ENCODE measurements around the gene HPS6. TPM values are rescaled to one million over a fixed set of nuclear protein-coding genes. Genes with fewer than 3 reads are reported as not detected.

The HPS6 gene
- total RNA-seq, 2 experiments from 2014 or later: 26.1 to 29.6 TPM

DNA sequence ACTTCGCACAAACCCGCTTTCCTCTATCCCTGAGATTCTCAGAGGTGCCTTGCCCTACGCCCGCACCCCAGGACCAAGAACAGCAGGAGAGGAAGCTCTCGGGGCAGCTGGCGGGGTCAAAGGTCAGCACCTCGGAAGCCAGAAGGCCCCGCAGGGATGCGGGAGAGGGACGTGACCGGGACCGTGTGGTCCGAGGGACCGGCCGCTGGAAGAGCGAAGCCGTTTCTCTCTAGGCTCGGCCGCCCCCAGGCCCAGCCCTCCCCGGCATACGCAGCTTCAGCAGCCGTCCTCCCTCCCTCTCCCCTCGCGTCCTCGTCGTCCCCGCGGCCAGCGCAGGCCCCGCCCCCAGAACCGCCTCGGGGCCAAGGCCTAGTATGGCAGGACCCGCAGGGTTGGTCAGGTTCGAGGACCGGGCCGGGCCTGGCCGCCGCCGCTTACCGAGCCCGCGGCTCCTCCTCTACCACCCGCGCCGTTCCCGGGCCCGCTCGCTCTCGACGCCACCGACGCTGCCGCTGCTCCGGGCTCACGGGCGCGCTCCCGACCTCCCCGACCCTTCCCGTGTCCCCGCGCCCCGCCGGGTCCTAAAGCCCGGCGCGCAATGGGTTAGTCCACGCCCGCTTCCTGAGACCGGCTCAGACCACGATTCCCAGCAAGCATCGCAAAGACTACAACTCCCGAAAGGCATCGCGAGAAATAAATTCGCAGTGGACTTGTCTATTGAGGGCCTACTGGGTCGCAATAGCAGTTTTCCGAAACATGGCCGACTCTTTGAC lies 9.3 kb upstream of the HPS6 start, which contains the start of gene ARMH3:
Gene ARMH3, minus strand, starts transcription at position 527 of the 773 bp plus-strand sequence. CDS start 16,059 bp downstream, outside the sequence.
- peak; percentile 95 for ATAC-seq
- Mint-ChIP-seq H3K4me1 (peaks cover 40% of the 10 kb centered on the region), H3K4me3 (peak within 1 kb of the TSS; percentile 95)

DNA sequence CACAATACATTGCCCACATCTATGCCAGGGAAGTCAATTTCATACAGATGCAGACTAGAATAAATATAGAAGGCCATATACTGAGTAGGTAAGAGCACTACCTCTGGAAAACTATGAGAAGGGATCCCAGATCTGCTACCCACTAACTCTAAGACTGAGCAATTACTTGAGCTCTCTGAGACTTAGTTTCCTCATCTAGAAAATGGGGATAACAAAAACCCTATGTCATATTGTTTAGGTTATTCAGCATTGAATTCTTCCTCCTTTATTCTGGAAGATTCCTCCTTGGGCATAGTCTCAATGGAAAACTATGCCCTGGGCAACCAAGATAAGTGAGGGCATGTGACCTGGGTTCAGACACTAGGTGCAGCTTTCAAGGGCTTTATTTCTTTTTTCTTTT lies 5.2 kb upstream of the HPS6 start:
- peaks cover 21% of the 10 kb centered on the region for H3K4me1 Mint-ChIP-seq
- no peak overlapping the region for H3K27ac Mint-ChIP-seq
- H3K9me3 Mint-ChIP-seq (ENCODE audit: low read depth): no peaks in the 10 kb centered on the region
- H3K4me3 Mint-ChIP-seq: no peak overlapping the region
- DNase-seq (no peak), ATAC-seq (no peak)
- no peaks in the 10 kb centered on the region for H3K27me3 Mint-ChIP-seq
- CTCF ChIA-PET: interaction anchor here (0.9 to 3.7 kb wide), 2 partner anchors 13 to 51 kb away, joined by 3 to 20 read pairs; no protein-coding TSS in a partner anchor
- no peaks in the 10 kb centered on the region for H3K36me3 Mint-ChIP-seq

More for the DNA sequence above, 9.3 kb upstream of the HPS6 start, which contains the start of gene ARMH3:
- CTCF ChIA-PET: interaction anchor here (1.2 to 2.2 kb wide), 6 partner anchors 12 to 215 kb away, joined by 3 to 18 read pairs (median 4); no protein-coding TSS in a partner anchor
- Mint-ChIP-seq H3K9me3 (ENCODE audit: low read depth) (no peaks in the 10 kb centered on the region), H3K27me3 (no peaks in the 10 kb centered on the region), H3K27ac (peak within 1 kb of the TSS; percentile 93), H3K36me3 (peaks cover 6% of the 10 kb centered on the region)
- peak; percentile 96 for DNase-seq

DNA sequence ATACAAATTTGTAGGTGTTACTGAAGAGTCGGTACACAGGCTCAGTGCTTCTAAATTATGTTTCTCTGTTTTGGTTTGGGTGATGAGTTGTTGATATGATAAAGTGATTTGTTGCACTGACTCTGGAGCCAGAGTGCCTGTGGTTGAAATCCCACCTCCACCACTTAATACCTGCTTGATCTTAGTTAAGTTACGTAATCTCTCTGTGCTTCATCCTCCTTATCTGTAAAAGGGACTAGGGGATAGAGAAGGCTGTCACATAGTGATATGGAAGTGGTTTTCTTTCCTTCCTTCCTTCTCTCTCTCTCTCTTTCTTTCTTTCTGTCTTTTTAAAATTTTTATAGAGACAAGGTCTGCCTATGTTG lies 664 bp upstream of the HPS6 start:
- Mint-ChIP-seq H3K27me3 (no peaks in the 10 kb centered on the region), H3K36me3 (peaks cover under 1% of the 10 kb centered on the region), H3K27ac (peak overlapping the region; percentile 86), H3K9me3 (ENCODE audit: low read depth) (no peaks in the 10 kb centered on the region), H3K4me3 (peak overlapping the region; percentile 83), H3K4me1 (peaks cover 19% of the 10 kb centered on the region)
- DNase-seq (no peak), ATAC-seq (no peak)
- CTCF ChIA-PET: no interaction called here

DNA sequence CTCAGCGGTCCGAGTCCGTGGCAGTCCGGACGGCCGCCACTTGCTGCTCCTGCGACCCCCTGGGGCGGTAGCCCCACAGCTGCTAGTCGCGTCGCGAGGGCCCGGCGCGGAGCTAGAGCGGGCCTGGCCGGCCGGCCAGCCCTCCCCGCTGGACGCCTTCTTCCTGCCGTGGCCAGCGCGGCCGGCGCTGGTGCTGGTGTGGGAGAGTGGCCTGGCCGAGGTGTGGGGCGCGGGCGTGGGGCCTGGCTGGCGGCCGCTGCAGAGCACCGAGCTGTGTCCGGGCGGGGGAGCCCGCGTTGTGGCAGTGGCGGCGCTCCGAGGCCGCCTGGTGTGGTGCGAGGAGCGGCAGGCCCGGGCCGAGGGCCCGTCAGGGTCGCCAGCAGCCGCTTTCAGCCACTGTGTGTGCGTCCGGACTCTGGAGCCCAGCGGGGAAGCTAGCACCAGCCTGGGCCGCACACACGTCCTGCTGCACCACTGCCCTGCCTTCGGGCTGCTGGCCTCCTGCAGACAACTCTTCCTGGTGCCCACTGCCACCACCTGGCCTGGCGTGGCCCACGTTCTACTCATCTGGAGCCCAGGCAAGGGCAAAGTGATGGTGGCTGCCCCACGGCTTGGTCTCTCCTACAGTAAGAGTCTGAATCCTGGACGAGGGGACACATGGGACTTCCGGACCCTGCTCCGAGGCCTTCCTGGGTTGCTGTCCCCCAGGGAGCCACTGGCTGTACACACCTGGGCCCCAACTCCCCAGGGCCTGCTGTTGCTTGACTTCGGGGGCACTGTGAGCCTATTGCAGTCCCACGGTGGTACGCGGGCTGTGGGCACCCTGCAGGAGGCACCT lies 631 bp downstream of the HPS6 start:
- Mint-ChIP-seq H3K9me3 (ENCODE audit: low read depth) (no peaks in the 10 kb centered on the region), H3K36me3 (peaks cover 2% of the 10 kb centered on the region), H3K4me1 (peaks cover 19% of the 10 kb centered on the region), H3K27me3 (no peaks in the 10 kb centered on the region), H3K27ac (peak overlapping the region; percentile 84), H3K4me3 (peak overlapping the region; percentile 83)
- DNase-seq (no peak), ATAC-seq (peak; percentile 17)
- CTCF ChIA-PET: interaction anchor here (0.7 to 14.3 kb wide), 6 partner anchors 8 to 227 kb away, joined by 3 to 228 read pairs (median 4); partner anchors contain the start of gene KCNIP2

DNA sequence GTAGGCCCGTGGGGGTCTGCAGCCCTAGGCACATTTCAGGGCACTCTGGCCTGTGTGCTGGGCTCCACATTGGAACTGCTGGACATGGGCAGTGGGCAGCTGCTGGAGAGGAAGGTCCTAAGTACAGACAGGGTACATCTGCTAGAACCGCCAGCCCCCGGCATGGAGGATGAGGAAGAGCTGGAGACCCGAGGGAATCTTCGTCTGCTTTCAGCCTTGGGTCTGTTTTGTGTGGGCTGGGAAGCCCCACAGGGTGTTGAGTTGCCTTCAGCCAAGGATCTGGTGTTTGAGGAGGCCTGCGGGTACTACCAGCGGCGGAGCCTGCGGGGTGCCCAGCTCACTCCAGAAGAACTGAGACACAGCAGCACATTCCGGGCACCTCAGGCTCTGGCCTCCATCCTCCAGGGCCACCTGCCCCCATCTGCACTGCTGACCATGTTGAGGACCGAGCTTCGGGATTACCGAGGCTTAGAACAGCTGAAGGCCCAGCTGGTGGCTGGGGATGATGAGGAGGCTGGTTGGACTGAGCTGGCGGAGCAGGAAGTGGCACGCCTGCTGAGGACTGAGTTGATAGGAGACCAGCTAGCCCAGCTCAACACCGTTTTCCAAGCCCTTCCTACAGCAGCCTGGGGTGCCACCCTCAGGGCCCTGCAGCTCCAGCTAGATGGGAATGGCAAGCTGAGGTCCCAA lies 1.4 kb downstream of the HPS6 start:
- peaks cover 2% of the 10 kb centered on the region for H3K36me3 Mint-ChIP-seq
- H3K4me1 Mint-ChIP-seq: peaks cover 19% of the 10 kb centered on the region
- H3K27me3 Mint-ChIP-seq: no peaks in the 10 kb centered on the region
- CTCF ChIA-PET: interaction anchor here (1.1 to 14.3 kb wide), 5 partner anchors 14 to 228 kb away, joined by 3 to 228 read pairs (median 5); partner anchors contain the start of gene KCNIP2
- no peak for ATAC-seq
- H3K9me3 Mint-ChIP-seq (ENCODE audit: low read depth): no peaks in the 10 kb centered on the region
- peak overlapping the region; percentile 84 for H3K27ac Mint-ChIP-seq
- peak overlapping the region; percentile 83 for H3K4me3 Mint-ChIP-seq
- no peak for DNase-seq

DNA sequence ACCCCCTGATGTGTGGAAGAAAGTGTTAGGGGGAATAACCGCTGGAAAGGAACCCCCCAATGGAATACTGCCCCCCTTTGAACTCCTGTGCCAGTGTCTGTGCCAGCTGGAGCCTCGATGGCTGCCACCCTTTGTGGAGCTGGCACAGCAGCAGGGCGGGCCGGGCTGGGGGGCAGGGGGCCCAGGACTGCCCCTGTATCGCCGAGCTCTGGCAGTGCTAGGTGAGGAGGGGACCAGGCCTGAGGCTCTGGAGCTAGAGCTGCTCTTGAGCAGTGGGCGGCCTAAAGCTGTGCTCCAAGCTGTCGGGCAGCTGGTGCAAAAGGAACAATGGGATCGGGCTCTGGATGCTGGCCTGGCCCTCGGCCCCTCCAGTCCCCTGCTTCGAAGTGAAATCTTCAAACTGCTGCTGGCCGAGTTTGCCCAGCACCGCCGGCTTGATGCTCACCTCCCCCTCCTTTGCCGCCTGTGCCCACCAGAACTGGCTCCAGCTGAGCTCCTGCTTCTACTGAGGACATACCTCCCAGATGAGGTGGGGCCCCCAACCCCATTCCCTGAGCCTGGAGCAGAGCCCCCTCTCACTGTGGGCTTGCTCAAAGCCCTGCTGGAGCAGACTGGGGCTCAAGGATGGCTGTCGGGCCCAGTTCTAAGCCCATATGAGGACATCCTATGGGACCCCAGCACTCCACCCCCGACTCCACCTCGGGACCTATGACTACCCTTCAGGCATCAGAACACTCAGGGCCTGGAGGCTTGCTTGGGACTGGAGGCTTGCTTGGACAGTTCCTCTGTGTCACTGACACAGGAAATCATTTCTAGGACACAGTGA lies 2.2 kb downstream of the HPS6 start:
- Mint-ChIP-seq H3K4me3 (no peak overlapping the region), H3K4me1 (peaks cover 19% of the 10 kb centered on the region), H3K9me3 (ENCODE audit: low read depth) (no peaks in the 10 kb centered on the region), H3K27ac (no peak overlapping the region), H3K27me3 (no peaks in the 10 kb centered on the region), H3K36me3 (peaks cover 2% of the 10 kb centered on the region)
- DNase-seq (no peak), ATAC-seq (no peak)
- CTCF ChIA-PET: interaction anchor here (1.1 to 14.3 kb wide), 5 partner anchors 14 to 229 kb away, joined by 3 to 228 read pairs (median 5); partner anchors contain the start of gene KCNIP2

DNA sequence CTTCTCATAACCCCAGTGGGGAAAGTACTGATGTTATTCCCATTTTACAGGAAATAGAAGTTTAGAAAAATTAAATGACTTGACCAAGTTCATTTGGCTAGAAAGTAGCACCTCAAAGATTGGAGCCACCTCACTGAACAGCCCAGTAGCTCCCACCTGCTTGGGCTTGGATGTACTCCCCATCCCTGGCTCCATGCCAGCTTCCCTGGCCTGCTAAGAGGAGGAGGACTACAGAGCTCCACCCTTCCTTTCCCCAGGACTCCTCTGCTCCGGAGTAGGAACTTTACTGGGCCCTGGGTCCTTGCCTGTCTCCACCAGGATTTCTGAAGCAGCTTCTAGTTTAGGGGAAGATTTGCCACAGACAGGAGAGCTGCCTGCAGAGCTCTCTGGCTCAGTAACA lies 3.1 kb downstream of the HPS6 start:
- peaks cover 2% of the 10 kb centered on the region for H3K36me3 Mint-ChIP-seq
- H3K4me3 Mint-ChIP-seq: no peak overlapping the region
- no peaks in the 10 kb centered on the region for H3K27me3 Mint-ChIP-seq
- CTCF ChIA-PET: interaction anchor here (0.8 to 14.3 kb wide), 4 partner anchors 15 to 287 kb away, joined by 3 to 228 read pairs (median 4); partner anchors contain the start of gene KCNIP2
- no peak for ATAC-seq
- no peak overlapping the region for H3K27ac Mint-ChIP-seq
- no peak for DNase-seq
- peaks cover 19% of the 10 kb centered on the region for H3K4me1 Mint-ChIP-seq
- no peaks in the 10 kb centered on the region for H3K9me3 Mint-ChIP-seq (ENCODE audit: low read depth)

DNA sequence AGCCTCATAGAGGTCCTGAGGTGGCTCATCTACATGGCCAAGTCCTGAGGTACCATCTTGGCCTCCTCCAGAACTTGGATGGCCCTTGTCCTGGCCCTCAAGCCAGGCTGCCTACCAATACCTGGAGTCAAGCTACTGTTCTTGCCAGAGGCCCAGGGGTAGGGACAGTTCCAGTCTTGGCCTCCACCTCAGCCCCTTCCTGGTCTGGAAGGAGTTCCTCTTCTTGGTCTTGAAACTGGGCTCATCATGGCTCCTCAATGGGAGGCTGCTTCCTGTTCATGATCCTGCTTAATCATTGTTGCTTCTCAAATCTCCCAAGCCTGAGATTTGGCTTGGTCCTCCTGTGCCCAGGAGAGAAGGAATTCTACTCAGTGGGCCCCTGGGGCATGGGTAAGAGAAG lies 3.9 kb downstream of the HPS6 start:
- no peak overlapping the region for H3K4me3 Mint-ChIP-seq
- no peaks in the 10 kb centered on the region for H3K9me3 Mint-ChIP-seq (ENCODE audit: low read depth)
- H3K27me3 Mint-ChIP-seq: no peaks in the 10 kb centered on the region
- H3K4me1 Mint-ChIP-seq: peaks cover 17% of the 10 kb centered on the region
- H3K27ac Mint-ChIP-seq: no peak overlapping the region
- H3K36me3 Mint-ChIP-seq: peaks cover 2% of the 10 kb centered on the region
- CTCF ChIA-PET: interaction anchor here (1.2 to 14.3 kb wide), 6 partner anchors 9 to 288 kb away, joined by 3 to 228 read pairs (median 6); partner anchors contain the start of gene KCNIP2
- no peak for DNase-seq
- no peak for ATAC-seq

DNA sequence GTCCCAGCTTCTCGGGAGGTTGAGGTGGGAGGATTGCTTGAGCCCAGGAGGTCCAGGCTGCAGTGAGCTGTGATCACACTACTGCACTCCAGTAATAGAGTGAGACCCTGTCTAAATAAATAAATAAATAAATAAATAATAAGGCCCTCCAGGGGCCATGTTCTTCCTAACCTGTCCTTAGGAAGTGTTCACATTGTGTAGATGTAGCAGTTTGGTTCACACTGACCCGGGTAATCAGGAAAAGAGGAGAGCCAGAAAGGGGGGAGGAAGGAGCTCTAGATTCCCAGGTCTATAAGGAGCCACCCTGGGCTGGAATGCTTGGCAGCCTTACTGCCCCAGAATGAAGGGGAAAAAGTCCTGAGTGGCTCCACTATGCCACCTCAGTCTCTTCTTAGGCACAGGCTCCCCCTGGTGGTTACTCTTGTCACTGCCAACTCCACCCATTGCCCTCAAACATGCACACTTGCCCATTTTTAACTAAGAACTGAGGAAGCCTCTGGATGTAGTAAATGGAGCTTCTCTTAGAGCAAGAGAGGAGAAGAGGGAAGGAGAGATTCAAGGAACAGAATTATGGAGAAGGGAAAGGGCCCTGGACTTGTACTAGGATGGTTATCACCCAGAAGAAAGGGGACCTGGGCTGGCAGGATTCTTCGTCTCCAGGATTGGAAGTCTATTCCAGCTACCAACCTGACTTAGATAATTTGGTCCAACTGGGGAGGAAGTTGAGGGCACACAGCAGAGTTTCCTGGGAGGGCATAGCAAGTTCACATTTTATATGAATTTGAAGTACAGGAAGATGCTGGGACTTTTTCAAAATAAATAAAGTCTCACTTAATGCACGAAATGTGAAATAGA lies 7.8 kb downstream of the HPS6 start:
- Mint-ChIP-seq H3K4me3 (no peak overlapping the region), H3K9me3 (ENCODE audit: low read depth) (no peaks in the 10 kb centered on the region)
- CTCF ChIA-PET: interaction anchor here (0.6 to 14.3 kb wide), 42 partner anchors 10 to 470 kb away, joined by 3 to 228 read pairs (median 4); partner anchors contain the start of genes ARMH3, KCNIP2 and NOLC1

DNA sequence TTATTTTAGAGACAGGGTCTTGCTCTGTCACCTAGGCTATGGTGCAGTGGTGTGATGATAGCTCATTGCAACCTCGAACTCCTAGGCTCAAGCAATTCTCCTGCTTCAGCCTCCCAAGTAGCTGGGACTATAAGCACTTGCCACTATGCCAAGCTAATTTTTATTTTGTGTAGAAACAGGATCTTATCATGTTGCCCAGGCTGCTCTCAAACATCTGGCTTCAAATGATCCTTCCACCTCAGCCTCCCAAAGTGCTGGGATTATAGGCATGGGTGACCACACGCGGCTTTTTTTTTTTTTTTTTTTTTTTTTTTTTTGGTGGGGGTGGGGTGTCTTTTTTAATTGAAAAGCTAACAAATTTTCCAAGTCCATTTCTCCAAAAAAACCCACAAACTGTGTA lies 18.4 kb downstream of the HPS6 start:
- ATAC-seq (no peak), DNase-seq (no peak)
- Mint-ChIP-seq H3K27ac (no peak overlapping the region), H3K4me1 (no peaks in the 10 kb centered on the region), H3K9me3 (ENCODE audit: low read depth) (no peaks in the 10 kb centered on the region), H3K27me3 (no peaks in the 10 kb centered on the region), H3K36me3 (no peaks in the 10 kb centered on the region), H3K4me3 (no peak overlapping the region)
- CTCF ChIA-PET: interaction anchor here (0.7 to 4.3 kb wide), 6 partner anchors 10 to 268 kb away, joined by 3 to 27 read pairs (median 4); no protein-coding TSS in a partner anchor

More for the DNA sequence above, 7.8 kb downstream of the HPS6 start:
- peak; percentile 86 for DNase-seq
- H3K36me3 Mint-ChIP-seq: peaks cover 2% of the 10 kb centered on the region
- no peaks in the 10 kb centered on the region for H3K4me1 Mint-ChIP-seq
- peak; percentile 94 for ATAC-seq
- no peaks in the 10 kb centered on the region for H3K27me3 Mint-ChIP-seq
- no peak overlapping the region for H3K27ac Mint-ChIP-seq

DNA sequence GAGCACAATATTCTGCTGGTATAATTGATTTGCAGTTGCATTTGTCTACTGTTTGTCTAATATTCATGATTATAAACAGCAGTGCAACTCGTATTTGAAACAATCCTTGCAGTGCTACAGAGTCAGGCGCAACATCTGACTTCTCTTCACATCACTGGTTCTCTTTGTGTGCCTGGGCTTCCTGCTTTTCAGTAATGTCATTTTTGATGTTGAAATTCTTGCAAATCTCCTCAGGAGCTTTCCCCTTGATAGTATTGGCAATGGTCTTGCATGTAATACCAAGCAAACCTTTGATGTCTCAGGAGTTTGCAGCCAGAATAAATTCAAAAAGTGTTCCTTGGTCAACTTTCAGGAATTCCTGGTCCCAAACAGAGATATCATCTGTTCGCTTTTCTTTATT lies 20.2 kb downstream of the HPS6 start:
- no peaks in the 10 kb centered on the region for H3K27me3 Mint-ChIP-seq
- no peaks in the 10 kb centered on the region for H3K4me1 Mint-ChIP-seq
- H3K9me3 Mint-ChIP-seq (ENCODE audit: low read depth): no peaks in the 10 kb centered on the region
- no peak overlapping the region for H3K27ac Mint-ChIP-seq
- CTCF ChIA-PET: interaction anchor here (0.6 to 4.3 kb wide), 2 partner anchors 12 to 197 kb away, joined by 3 to 27 read pairs; no protein-coding TSS in a partner anchor
- no peak for ATAC-seq
- no peak overlapping the region for H3K4me3 Mint-ChIP-seq
- no peak for DNase-seq
- no peaks in the 10 kb centered on the region for H3K36me3 Mint-ChIP-seq
